ENCODE data around the gene AATF.

GRCh38 chr17:36937959-36938565, 10.7 kb upstream of the AATF start:
- TF ChIP-seq CTCF (IDR thresholded peaks at IDR 0.05): no peak
- TF ChIP-seq POLR2A (IDR thresholded peaks at IDR 0.05): no peak
- TF ChIP-seq POLR2AphosphoS5 (IDR thresholded peaks at IDR 0.05): no peak

All from breast epithelium (tissue), 3 donors.